ENCODE results near the gene FAM163B. TPM values are rescaled to one million over a fixed set of nuclear protein-coding genes. Genes with fewer than 3 reads are reported as not detected.

Gene FAM163B
- total and polyA plus RNA-seq, 2 donors: 0.27 to 2.0 TPM

DNA sequence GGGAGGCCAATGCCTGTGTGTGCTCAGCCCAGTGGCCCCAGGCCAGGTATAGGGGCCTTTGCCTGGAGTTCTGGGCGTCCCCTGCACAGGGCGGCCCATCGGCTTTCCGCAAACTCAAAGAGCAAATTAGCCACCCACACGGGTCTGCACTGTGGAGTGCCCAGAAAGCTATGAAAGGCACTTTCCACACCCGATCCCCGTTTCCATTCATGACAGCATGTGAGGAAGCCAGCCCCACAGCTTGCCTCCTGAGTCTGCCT, 32.1 kb upstream of the FAM163B start:
- no peak overlapping the region for H3K4me3 ChIP-seq (ENCODE audit: low read length in 2 of 2)
- no peaks in the 10 kb centered on the region for H3K4me1 ChIP-seq (ENCODE audit: control insufficient read depth in 2 of 2, insufficient read depth in 2 of 2, low read length in 2 of 2)
- peaks cover 0 to 41% of the 10 kb centered on the region in 2 donors for H3K27me3 ChIP-seq (ENCODE audit: control insufficient read depth in 2 of 2, insufficient read depth in 1 of 2, low read length in 1 of 2)
- no peak for DNase-seq (ENCODE audit: low read depth in 6 of 9, low spot score in 9 of 9)
- no peaks in the 10 kb centered on the region for H3K36me3 ChIP-seq (ENCODE audit: control insufficient read depth in 2 of 2, insufficient read depth in 2 of 2, low read length in 1 of 2)
- WGBS: 94% methylated on average over 7 of the region's 7 CpGs
- H3K9me3 ChIP-seq (ENCODE audit: control insufficient read depth in 2 of 2, insufficient read depth in 1 of 2, low read length in 1 of 2): no peaks in the 10 kb centered on the region
- no peak overlapping the region for H3K27ac ChIP-seq (ENCODE audit: low read depth in 1 of 2, low read length in 1 of 2)

DNA sequence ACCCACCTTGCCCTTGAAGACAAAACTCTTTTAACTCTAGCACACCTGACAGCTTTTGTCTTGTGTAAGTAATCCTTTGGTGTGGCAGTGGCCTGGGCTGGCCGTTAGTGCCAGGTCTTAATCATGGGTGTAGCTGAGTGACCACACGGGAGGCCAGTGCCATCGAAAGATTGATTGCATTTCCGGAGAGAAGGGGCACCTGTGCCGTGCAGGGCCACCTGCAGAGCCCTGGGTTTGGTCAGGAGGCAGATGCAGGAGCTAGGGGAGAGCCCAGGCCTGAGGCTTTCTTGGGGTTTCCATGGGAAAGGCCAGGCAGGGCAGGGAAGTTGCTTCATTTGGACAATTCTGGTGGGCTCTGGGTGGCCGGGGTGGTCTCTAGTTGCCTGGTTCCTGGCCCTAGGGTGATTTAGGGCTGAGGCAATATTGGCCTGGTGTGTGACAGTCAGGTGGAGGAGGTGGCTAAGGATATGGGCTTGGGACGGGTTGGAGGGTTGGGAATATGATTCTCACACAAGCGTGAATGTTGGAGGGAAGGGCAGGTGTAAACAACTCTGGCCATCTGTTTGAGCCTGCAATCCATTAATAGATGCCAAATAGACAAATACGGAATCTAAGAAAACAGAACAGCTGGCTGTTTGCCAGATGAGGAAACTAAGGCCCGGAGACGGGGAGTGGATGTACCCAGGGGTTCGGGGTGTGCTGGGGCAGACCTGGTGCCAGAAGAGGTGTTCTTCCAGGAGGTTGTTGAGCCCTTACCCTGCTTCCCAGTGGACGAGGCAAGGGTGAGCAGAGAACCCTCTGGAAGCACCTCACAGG, 31.6 kb upstream of the FAM163B start:
- no peak overlapping the region for H3K27ac ChIP-seq (ENCODE audit: low read depth in 1 of 2, low read length in 1 of 2)
- no peaks in the 10 kb centered on the region for H3K9me3 ChIP-seq (ENCODE audit: control insufficient read depth in 2 of 2, insufficient read depth in 1 of 2, low read length in 1 of 2)
- WGBS: 92% methylated on average over 13 of the region's 13 CpGs
- peaks cover 0 to 1% of the 10 kb centered on the region in 2 donors for H3K4me1 ChIP-seq (ENCODE audit: control insufficient read depth in 2 of 2, insufficient read depth in 2 of 2, low read length in 2 of 2)
- DNase-seq (ENCODE audit: low read depth in 6 of 9, low spot score in 9 of 9): no peak
- H3K36me3 ChIP-seq (ENCODE audit: control insufficient read depth in 2 of 2, insufficient read depth in 2 of 2, low read length in 1 of 2): no peaks in the 10 kb centered on the region
- H3K27me3 ChIP-seq (ENCODE audit: control insufficient read depth in 2 of 2, insufficient read depth in 1 of 2, low read length in 1 of 2): peaks cover 0 to 40% of the 10 kb centered on the region in 2 donors
- no peak overlapping the region for H3K4me3 ChIP-seq (ENCODE audit: low read length in 2 of 2)

GRCh38 chr9:133640160-133640559, 31.0 kb upstream of the FAM163B start:
- WGBS: 97% methylated on average over 7 of the region's 7 CpGs

GRCh38 chr9:133639613-133640012, 30.4 kb upstream of the FAM163B start:
- H3K27me3 ChIP-seq (ENCODE audit: control insufficient read depth in 2 of 2, insufficient read depth in 1 of 2, low read length in 1 of 2): peaks cover 0 to 45% of the 10 kb centered on the region in 2 donors
- 94% methylated on average over 8 of the region's 8 CpGs for WGBS
- peaks cover 3 to 13% of the 10 kb centered on the region in 2 donors for H3K4me1 ChIP-seq (ENCODE audit: control insufficient read depth in 2 of 2, insufficient read depth in 2 of 2, low read length in 2 of 2)
- H3K27ac ChIP-seq (ENCODE audit: low read depth in 1 of 2, low read length in 1 of 2): no peak overlapping the region
- H3K36me3 ChIP-seq (ENCODE audit: control insufficient read depth in 2 of 2, insufficient read depth in 2 of 2, low read length in 1 of 2): no peaks in the 10 kb centered on the region
- no peak for DNase-seq (ENCODE audit: low read depth in 6 of 9, low spot score in 9 of 9)
- no peak overlapping the region for H3K4me3 ChIP-seq (ENCODE audit: low read length in 2 of 2)
- H3K9me3 ChIP-seq (ENCODE audit: control insufficient read depth in 2 of 2, insufficient read depth in 1 of 2, low read length in 1 of 2): no peaks in the 10 kb centered on the region

More at GRCh38 chr9:133640160-133640559, 31.0 kb upstream of the FAM163B start:
- Histone ChIP-seq H3K27ac (ENCODE audit: low read depth in 1 of 2, low read length in 1 of 2) (no peak overlapping the region), H3K27me3 (ENCODE audit: control insufficient read depth in 2 of 2, insufficient read depth in 1 of 2, low read length in 1 of 2) (peaks cover 0 to 44% of the 10 kb centered on the region in 2 donors), H3K9me3 (ENCODE audit: control insufficient read depth in 2 of 2, insufficient read depth in 1 of 2, low read length in 1 of 2) (no peaks in the 10 kb centered on the region), H3K4me1 (ENCODE audit: control insufficient read depth in 2 of 2, insufficient read depth in 2 of 2, low read length in 2 of 2) (peaks cover 1 to 7% of the 10 kb centered on the region in 2 donors), H3K4me3 (ENCODE audit: low read length in 2 of 2) (no peak overlapping the region), H3K36me3 (ENCODE audit: control insufficient read depth in 2 of 2, insufficient read depth in 2 of 2, low read length in 1 of 2) (no peaks in the 10 kb centered on the region)
- DNase-seq (ENCODE audit: low read depth in 6 of 9, low spot score in 9 of 9): no peak

DNA sequence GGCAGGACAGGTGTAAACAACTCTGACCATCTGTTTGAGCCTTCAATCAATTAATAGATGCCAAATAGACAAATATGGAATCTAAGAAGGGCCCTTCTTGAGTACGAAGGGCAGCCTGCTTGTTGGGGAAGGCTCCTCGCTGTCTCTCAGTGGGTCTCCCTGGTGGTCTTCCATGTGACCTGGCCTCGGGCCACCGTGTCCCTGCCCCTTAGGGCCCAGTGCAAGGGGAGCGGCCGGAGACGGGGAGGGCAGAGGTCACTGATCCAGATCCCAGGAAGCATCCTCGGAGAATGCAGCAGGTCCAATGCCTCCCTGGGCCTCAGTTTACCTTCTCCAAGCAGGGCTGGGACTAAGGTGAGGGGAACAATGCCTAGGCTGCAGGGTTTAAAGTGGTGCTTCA, 29.5 kb upstream of the FAM163B start:
- Histone ChIP-seq H3K9me3 (ENCODE audit: control insufficient read depth in 2 of 2, insufficient read depth in 1 of 2, low read length in 1 of 2) (no peaks in the 10 kb centered on the region), H3K4me1 (ENCODE audit: control insufficient read depth in 2 of 2, insufficient read depth in 2 of 2, low read length in 2 of 2) (peaks cover 11 to 22% of the 10 kb centered on the region in 2 donors), H3K36me3 (ENCODE audit: control insufficient read depth in 2 of 2, insufficient read depth in 2 of 2, low read length in 1 of 2) (no peaks in the 10 kb centered on the region), H3K27ac (ENCODE audit: low read depth in 1 of 2, low read length in 1 of 2) (no peak overlapping the region), H3K27me3 (ENCODE audit: control insufficient read depth in 2 of 2, insufficient read depth in 1 of 2, low read length in 1 of 2) (peaks cover 0 to 39% of the 10 kb centered on the region in 2 donors), H3K4me3 (ENCODE audit: low read length in 2 of 2) (no peak overlapping the region)
- 93% methylated on average over 8 of the region's 8 CpGs for WGBS
- DNase-seq (ENCODE audit: low read depth in 6 of 9, low spot score in 9 of 9): no peak

GRCh38 chr9:133638076-133638475, 28.9 kb upstream of the FAM163B start:
- DNase-seq (ENCODE audit: low read depth in 6 of 9, low spot score in 9 of 9): no peak
- H3K36me3 ChIP-seq (ENCODE audit: control insufficient read depth in 2 of 2, insufficient read depth in 2 of 2, low read length in 1 of 2): no peaks in the 10 kb centered on the region
- no peak overlapping the region for H3K27ac ChIP-seq (ENCODE audit: low read depth in 1 of 2, low read length in 1 of 2)
- H3K9me3 ChIP-seq (ENCODE audit: control insufficient read depth in 2 of 2, insufficient read depth in 1 of 2, low read length in 1 of 2): no peaks in the 10 kb centered on the region
- H3K27me3 ChIP-seq (ENCODE audit: control insufficient read depth in 2 of 2, insufficient read depth in 1 of 2, low read length in 1 of 2): peaks cover 0 to 35% of the 10 kb centered on the region in 2 donors
- H3K4me3 ChIP-seq (ENCODE audit: low read length in 2 of 2): no peak overlapping the region
- H3K4me1 ChIP-seq (ENCODE audit: control insufficient read depth in 2 of 2, insufficient read depth in 2 of 2, low read length in 2 of 2): peaks cover 17 to 28% of the 10 kb centered on the region in 2 donors
- 73% methylated on average over 8 of the region's 8 CpGs for WGBS

DNA sequence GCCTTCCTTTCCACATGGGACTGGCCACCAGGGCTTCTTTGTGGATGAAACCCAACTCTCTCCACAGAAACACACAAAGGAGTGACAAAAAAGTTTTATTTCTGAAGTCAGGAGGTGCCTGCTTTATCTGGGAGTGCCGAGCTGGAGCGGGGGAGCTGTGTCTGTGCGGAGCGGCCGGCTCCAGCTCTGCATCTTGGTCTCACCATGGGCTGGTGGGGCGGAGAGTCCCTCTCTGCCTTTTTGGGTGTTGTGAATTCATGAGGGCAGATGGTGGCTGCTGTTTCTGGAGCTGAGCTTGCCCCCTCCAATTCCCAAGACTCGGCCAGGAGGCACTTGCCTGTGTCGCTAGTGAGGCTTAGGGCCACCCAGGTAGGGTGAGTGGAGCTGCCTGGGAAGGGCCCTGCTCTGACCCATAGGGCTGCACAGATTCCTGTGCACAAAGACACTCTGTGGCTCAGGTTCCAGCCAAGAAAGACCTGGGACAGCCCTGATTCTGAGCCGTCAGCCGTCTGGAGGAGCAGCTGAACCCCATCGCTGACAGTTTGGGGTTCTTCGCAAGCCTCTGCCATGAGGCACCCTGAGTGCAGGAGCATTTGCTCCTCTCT, 28.4 kb upstream of the FAM163B start:
- Histone ChIP-seq H3K9me3 (ENCODE audit: control insufficient read depth in 2 of 2, insufficient read depth in 1 of 2, low read length in 1 of 2) (no peaks in the 10 kb centered on the region), H3K4me3 (ENCODE audit: low read length in 2 of 2) (no peak overlapping the region), H3K36me3 (ENCODE audit: control insufficient read depth in 2 of 2, insufficient read depth in 2 of 2, low read length in 1 of 2) (no peaks in the 10 kb centered on the region), H3K27me3 (ENCODE audit: control insufficient read depth in 2 of 2, insufficient read depth in 1 of 2, low read length in 1 of 2) (peaks cover 0 to 38% of the 10 kb centered on the region in 2 donors), H3K4me1 (ENCODE audit: control insufficient read depth in 2 of 2, insufficient read depth in 2 of 2, low read length in 2 of 2) (peaks cover 17 to 33% of the 10 kb centered on the region in 2 donors), H3K27ac (ENCODE audit: low read depth in 1 of 2, low read length in 1 of 2) (no peak overlapping the region)
- 82% methylated on average over 12 of the region's 12 CpGs for WGBS
- DNase-seq (ENCODE audit: low read depth in 6 of 9, low spot score in 9 of 9): no peak

- Histone ChIP-seq H3K27ac (ENCODE audit: low read depth in 1 of 2, low read length in 1 of 2) (no peak overlapping the region), H3K4me3 (ENCODE audit: low read length in 2 of 2) (no peak overlapping the region), H3K36me3 (ENCODE audit: control insufficient read depth in 2 of 2, insufficient read depth in 2 of 2, low read length in 1 of 2) (no peaks in the 10 kb centered on the region), H3K27me3 (ENCODE audit: control insufficient read depth in 2 of 2, insufficient read depth in 1 of 2, low read length in 1 of 2) (peaks cover 0 to 36% of the 10 kb centered on the region in 2 donors), H3K4me1 (ENCODE audit: control insufficient read depth in 2 of 2, insufficient read depth in 2 of 2, low read length in 2 of 2) (peaks cover 17 to 39% of the 10 kb centered on the region in 2 donors), H3K9me3 (ENCODE audit: control insufficient read depth in 2 of 2, insufficient read depth in 1 of 2, low read length in 1 of 2) (no peaks in the 10 kb centered on the region)
- no peak for DNase-seq (ENCODE audit: low read depth in 6 of 9, low spot score in 9 of 9)
- 92% methylated on average over 12 of the region's 12 CpGs for WGBS
These were observed 27.7 kb upstream of the FAM163B start for GRCh38 chr9:133636902-133637301.
